ENCODE results near the gene TMPRSS4.

TMPRSS4 gene

DNA sequence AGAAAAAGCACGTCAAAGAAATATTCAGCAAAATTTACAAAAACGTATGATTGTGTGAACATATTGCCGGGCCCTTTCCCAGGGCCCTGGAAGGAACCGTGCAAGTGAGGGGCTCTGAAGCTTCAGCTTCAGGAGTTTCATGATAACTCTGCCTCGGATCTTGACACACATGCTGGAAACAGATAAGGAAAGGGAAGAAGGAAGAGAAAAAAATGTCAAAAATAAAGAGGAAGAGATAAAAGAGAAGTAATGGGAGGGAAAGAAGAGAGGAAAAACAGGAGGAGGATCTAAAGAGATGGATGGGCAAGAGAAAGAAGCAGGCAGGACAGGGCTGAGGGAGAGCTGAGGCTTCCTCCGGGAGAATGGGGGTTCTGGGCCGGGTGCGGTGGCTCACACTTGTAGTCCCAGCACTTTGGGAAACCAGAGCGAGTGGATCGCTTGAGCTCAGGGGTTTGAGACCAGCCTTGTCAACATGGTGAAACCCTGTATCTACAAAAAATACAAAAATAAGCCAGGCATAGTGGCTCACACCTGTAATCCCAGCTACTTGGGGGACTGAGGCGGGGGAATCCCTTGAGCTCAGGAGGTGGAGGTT is 2.7 kb upstream of the TMPRSS4 start:
- ChIA-PET POLR2A (no interaction called here), CTCF (interaction anchor here (0.9 kb wide), 1 partner anchor 20 kb away, joined by 3 read pairs; no protein-coding TSS in a partner anchor)
- TF ChIP-seq, protein P1, sequence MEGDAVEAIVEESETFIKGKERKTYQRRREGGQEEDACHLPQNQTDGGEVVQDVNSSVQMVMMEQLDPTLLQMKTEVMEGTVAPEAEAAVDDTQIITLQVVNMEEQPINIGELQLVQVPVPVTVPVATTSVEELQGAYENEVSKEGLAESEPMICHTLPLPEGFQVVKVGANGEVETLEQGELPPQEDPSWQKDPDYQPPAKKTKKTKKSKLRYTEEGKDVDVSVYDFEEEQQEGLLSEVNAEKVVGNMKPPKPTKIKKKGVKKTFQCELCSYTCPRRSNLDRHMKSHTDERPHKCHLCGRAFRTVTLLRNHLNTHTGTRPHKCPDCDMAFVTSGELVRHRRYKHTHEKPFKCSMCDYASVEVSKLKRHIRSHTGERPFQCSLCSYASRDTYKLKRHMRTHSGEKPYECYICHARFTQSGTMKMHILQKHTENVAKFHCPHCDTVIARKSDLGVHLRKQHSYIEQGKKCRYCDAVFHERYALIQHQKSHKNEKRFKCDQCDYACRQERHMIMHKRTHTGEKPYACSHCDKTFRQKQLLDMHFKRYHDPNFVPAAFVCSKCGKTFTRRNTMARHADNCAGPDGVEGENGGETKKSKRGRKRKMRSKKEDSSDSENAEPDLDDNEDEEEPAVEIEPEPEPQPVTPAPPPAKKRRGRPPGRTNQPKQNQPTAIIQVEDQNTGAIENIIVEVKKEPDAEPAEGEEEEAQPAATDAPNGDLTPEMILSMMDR (IDR thresholded peaks at IDR 0.05; ENCODE audit: insufficient read depth, low read length, missing control alignments), result no peak
- H3K4me3 ChIP-seq (ENCODE audit: low read depth, low read length), result no peak overlapping the region
- DNase-seq (ENCODE audit: low read depth, low spot score), result no peak

DNA sequence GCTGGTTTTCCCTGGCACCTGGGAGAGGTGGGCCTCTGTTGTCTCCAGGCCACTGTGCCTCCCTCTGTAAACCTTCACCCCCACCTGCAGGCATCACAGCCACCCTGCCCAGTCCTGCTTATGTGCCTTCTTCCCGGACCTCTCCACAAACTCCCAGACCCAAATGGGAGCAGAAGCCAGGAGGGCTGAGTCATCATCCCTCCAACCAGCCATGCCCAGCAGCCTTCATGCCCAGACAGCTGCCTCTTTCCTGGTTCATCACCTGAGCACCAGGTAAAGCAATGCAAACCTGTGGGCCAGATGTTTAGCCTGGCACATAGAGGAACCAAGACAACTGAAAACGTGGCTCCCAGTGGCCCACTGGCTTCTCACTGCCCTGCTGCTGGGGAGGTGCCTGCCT is 2.1 kb upstream of the TMPRSS4 start:
- TF ChIP-seq, protein P1 (IDR thresholded peaks at IDR 0.05; ENCODE audit: insufficient read depth, low read length, missing control alignments), result no peak

DNA sequence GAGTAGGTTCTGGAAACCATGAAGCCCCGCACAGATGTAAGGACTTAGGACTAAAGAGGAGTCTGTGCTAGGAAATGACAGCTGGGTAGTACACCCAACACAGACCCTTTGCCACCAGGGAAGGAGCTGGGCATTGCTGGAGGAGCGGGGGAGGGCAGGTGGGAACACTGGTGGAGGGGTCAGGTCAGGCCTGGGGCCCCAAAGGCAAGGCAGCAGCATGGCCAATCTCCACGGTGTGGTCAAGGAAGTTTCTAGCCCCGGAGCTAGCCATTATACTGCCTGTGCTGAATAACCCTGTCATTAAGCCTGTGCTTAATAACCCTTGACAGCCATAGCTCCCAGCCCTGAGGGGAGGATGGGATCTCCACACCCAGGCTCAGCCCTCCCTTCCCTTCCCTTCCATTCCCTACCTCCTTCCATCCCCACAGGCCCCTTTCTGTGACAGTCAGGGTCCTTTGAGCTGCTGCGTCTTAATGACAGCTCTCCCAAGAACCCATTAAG is 2.1 kb downstream of the TMPRSS4 start:
- no peak overlapping the region for H3K4me3 ChIP-seq (ENCODE audit: low read depth, low read length)
- ChIA-PET CTCF (no interaction called here), POLR2A (no interaction called here)
- TF ChIP-seq, protein P1 (IDR thresholded peaks at IDR 0.05; ENCODE audit: insufficient read depth, low read length, missing control alignments), result no peak
- no peak for DNase-seq (ENCODE audit: low read depth, low spot score)

More for the DNA sequence above, 2.1 kb upstream of the TMPRSS4 start:
- ChIA-PET POLR2A (no interaction called here), CTCF (no interaction called here)
- no peak overlapping the region for H3K4me3 ChIP-seq (ENCODE audit: low read depth, low read length)
- DNase-seq (ENCODE audit: low read depth, low spot score), result no peak

GRCh38 chr11:118079491-118079890 is 2.6 kb downstream of the TMPRSS4 start:
- TF ChIP-seq, protein P1 (IDR thresholded peaks at IDR 0.05; ENCODE audit: insufficient read depth, low read length, missing control alignments), result no peak
- DNase-seq (ENCODE audit: low read depth, low spot score), result no peak
- ChIA-PET POLR2A (no interaction called here), CTCF (no interaction called here)
- no peak overlapping the region for H3K4me3 ChIP-seq (ENCODE audit: low read depth, low read length)

- CTCF ChIA-PET, result no interaction called here
- POLR2A ChIA-PET, result no interaction called here
- no peak overlapping the region for H3K4me3 ChIP-seq (ENCODE audit: low read depth, low read length)
- TF ChIP-seq, protein P1 (IDR thresholded peaks at IDR 0.05; ENCODE audit: insufficient read depth, low read length, missing control alignments), result no peak
- no peak for DNase-seq (ENCODE audit: low read depth, low spot score)
Measured at GRCh38 chr11:118080296-118080695, 3.4 kb downstream of the TMPRSS4 start.

- DNase-seq (ENCODE audit: low read depth, low spot score), result no peak
- CTCF ChIA-PET, result no interaction called here
- TF ChIP-seq, protein P1 (IDR thresholded peaks at IDR 0.05; ENCODE audit: insufficient read depth, low read length, missing control alignments), result no peak
- no peak overlapping the region for H3K4me3 ChIP-seq (ENCODE audit: low read depth, low read length)
- POLR2A ChIA-PET, result no interaction called here
Measured at GRCh38 chr11:118081241-118081958, 4.5 kb downstream of the TMPRSS4 start.

All from AG04449 (cell line).